ENCODE data around the gene DNM1L. TPM values are rescaled to one million over a fixed set of nuclear protein-coding genes. Genes with fewer than 3 reads are reported as not detected.

The DNM1L gene
- total and polyA plus RNA-seq, 9 of the 15 experiments (the other 6 are each of a cell fraction or from before 2014, with no cell fraction given) = 24.1 to 82.8 (median 61.5) TPM

DNA sequence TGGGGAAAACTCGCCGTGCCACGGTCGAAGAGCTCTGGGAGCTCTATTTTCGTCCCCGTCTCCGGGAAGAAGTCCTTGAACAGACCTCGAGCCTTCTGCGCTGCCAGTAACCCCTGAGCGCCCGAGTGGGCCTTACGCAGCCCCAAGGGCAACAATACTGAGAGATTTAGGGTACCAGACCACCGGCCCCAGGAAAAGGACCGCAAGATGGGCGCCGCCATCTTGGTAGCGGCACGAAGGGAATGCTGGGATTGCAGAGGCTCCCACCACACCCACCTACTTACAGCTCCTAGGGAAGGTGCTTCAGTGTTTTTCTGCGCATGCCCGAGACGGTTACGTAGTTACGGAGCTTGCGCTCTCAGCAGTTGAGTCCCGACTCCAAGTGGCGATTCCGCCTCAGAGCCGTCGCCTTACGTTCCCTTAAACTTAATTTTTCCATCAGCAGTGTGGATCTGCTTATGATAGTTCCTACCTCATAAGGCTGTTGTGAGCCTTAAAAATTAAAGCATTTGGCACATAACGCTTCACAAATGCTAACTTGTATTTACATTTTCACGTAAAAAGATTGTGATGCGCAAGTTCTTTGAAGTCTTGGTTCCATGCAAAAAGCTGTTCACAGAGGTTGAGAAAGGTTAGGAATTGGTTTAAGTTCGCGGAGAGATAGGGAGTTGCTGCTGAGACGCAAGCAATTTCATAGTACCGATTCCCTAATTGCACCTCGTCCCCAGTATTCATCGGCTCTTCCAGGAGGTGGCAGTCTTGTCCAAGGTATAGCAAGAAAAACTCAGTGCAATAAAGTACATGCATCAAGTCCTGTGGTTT is 76.8 kb downstream of the DNM1L start, which contains the start of gene YARS2 (continued):
- TF ChIP-seq HSF4 (CRISPR knock-in tag; IDR thresholded peaks at IDR 0.05; ENCODE audit: borderline replicate concordance) (peak; percentile 41; the same call in 1 of the 2 replicates), ZNF707 (CRISPR knock-in tag; conservative IDR thresholded peaks at IDR 0.05) (no peak), ILF3 (IDR thresholded peaks at IDR 0.05; ENCODE audit: borderline replicate concordance) (no peak), SIRT6 (IDR thresholded peaks at IDR 0.05; ENCODE audit: low read depth, low read length) (no peak), YBX1 (IDR thresholded peaks at IDR 0.05) (no peak), ZNF239 (CRISPR knock-in tag; IDR thresholded peaks at IDR 0.05) (no peak), RBBP5 (IDR thresholded peaks at IDR 0.05; ENCODE audit: borderline replicate concordance, insufficient read depth, low read length, poor library complexity, severe bottlenecking) (peak; percentile 96)
- TF ChIP-seq, protein P1, sequence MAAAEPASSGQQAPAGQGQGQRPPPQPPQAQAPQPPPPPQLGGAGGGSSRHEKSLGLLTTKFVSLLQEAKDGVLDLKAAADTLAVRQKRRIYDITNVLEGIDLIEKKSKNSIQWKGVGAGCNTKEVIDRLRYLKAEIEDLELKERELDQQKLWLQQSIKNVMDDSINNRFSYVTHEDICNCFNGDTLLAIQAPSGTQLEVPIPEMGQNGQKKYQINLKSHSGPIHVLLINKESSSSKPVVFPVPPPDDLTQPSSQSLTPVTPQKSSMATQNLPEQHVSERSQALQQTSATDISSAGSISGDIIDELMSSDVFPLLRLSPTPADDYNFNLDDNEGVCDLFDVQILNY (CRISPR knock-in tag; IDR thresholded peaks at IDR 0.05) = no peak
- TF ChIP-seq, protein P2, sequence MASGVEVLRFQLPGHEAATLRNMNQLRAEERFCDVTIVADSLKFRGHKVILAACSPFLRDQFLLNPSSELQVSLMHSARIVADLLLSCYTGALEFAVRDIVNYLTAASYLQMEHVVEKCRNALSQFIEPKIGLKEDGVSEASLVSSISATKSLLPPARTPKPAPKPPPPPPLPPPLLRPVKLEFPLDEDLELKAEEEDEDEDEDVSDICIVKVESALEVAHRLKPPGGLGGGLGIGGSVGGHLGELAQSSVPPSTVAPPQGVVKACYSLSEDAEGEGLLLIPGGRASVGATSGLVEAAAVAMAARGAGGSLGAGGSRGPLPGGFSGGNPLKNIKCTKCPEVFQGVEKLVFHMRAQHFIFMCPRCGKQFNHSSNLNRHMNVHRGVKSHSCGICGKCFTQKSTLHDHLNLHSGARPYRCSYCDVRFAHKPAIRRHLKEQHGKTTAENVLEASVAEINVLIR (CRISPR knock-in tag; IDR thresholded peaks at IDR 0.05) = no peak
- TF ChIP-seq, protein P3, sequence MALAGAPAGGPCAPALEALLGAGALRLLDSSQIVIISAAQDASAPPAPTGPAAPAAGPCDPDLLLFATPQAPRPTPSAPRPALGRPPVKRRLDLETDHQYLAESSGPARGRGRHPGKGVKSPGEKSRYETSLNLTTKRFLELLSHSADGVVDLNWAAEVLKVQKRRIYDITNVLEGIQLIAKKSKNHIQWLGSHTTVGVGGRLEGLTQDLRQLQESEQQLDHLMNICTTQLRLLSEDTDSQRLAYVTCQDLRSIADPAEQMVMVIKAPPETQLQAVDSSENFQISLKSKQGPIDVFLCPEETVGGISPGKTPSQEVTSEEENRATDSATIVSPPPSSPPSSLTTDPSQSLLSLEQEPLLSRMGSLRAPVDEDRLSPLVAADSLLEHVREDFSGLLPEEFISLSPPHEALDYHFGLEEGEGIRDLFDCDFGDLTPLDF (CRISPR knock-in tag; IDR thresholded peaks at IDR 0.05) = peak; percentile 21; the same call in 1 of the 2 replicates
- TF ChIP-seq, protein P4, sequence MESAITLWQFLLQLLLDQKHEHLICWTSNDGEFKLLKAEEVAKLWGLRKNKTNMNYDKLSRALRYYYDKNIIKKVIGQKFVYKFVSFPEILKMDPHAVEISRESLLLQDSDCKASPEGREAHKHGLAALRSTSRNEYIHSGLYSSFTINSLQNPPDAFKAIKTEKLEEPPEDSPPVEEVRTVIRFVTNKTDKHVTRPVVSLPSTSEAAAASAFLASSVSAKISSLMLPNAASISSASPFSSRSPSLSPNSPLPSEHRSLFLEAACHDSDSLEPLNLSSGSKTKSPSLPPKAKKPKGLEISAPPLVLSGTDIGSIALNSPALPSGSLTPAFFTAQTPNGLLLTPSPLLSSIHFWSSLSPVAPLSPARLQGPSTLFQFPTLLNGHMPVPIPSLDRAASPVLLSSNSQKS (CRISPR knock-in tag; IDR thresholded peaks at IDR 0.05) = no peak
